PC-9 (cell line): Measurements from ENCODE around the gene FAM193B. TPM values are rescaled to one million over a fixed set of nuclear protein-coding genes. Genes with fewer than 3 reads are reported as not detected.

ENCODE experiments used
- BruUV-seq: library from RNA; stranded (reverse); fragments of 400-500 nt; replicated peaks from 2 replicates; lab custom pipeline; 2021; lab: Mats Ljungman, UMichigan
- CTCF ChIA-PET: fragments of 300-600 bp; sonication (Branson Sonifier 250); formaldehyde crosslinking; loops from one replicate; lab custom pipeline; 2022; ENCODE audit warnings: antibody characterized with exemption; lab: Charles Lee
- POLR2A ChIA-PET: fragments of 300-600 bp; sonication (Branson Sonifier 250); formaldehyde crosslinking; loops from one replicate; lab custom pipeline; 2022; ENCODE audit warnings: antibody characterized with exemption; ENCODE audit not compliant: unreplicated experiment; lab: Charles Lee
- DNase-seq, 2 experiments: peaks; one replicate each; pipeline versions ENCODE4 v3.0.0 to v3.0.0-alpha.2; 2015 to 2022; ENCODE audit warnings: mixed read lengths in 1 of 2
- H2AFZ ChIP-seq: fragments of 200-600 bp; sonication (generic); 2 replicates; pipeline ENCODE4 v1.8.1; 2017; ENCODE audit warnings: antibody characterized with exemption
- H3F3A ChIP-seq: fragments of 200-600 bp; sonication (generic); 2 replicates; pipeline ENCODE4 v1.8.1; 2017; ENCODE audit warnings: antibody characterized with exemption, mild to moderate bottlenecking, low read depth; ENCODE audit not compliant: insufficient read depth
- H3K27ac ChIP-seq: fragments of 200-600 bp; sonication (generic); 2 replicates; pipeline ENCODE4 v1.6.1; 2016; ENCODE audit warnings: mixed run types
- H3K27me3 ChIP-seq: fragments of 200-600 bp; sonication (generic); 2 replicates; pipeline ENCODE4 v1.6.1; 2016; ENCODE audit warnings: low read depth, mixed run types; ENCODE audit not compliant: insufficient read depth
- H3K36me3 ChIP-seq: fragments of 200-600 bp; sonication (generic); 2 replicates; pipeline ENCODE4 v1.6.1; 2016; ENCODE audit warnings: low read depth, mixed run types
- H3K4me1 ChIP-seq: fragments of 200-600 bp; sonication (generic); replicated peaks from 2 replicates; pipeline ENCODE4 v1.6.1; 2016; ENCODE audit warnings: mixed run types; ENCODE audit not compliant: insufficient read depth
- H3K4me2 ChIP-seq: fragments of 200-600 bp; sonication (generic); 2 replicates; pipeline ENCODE4 v1.6.1; 2017; ENCODE audit warnings: mixed run types
- H3K4me3 ChIP-seq: fragments of 200-600 bp; sonication (generic); 2 replicates; pipeline ENCODE4 v1.6.1; 2016; ENCODE audit warnings: mixed run types
- H3K79me2 ChIP-seq: fragments of 200-600 bp; sonication (generic); 2 replicates; pipeline ENCODE4 v1.6.1; 2017; ENCODE audit warnings: low read depth, mixed run types
- H3K9me2 ChIP-seq: fragments of 200-600 bp; sonication (generic); 2 replicates; pipeline ENCODE4 v1.8.1; 2017; ENCODE audit warnings: mild to moderate bottlenecking; ENCODE audit not compliant: insufficient read depth
- H3K9me3 ChIP-seq: fragments of 200-600 bp; sonication (generic); 2 replicates; pipeline ENCODE4 v1.8.1; 2016; ENCODE audit warnings: low read depth; ENCODE audit not compliant: insufficient read depth
- H4K20me1 ChIP-seq: fragments of 200-600 bp; sonication (generic); 2 replicates; pipeline ENCODE4 v1.8.1; 2017; ENCODE audit not compliant: insufficient read depth
- EZH2 ChIP-seq: fragments of 200-600 bp; sonication (generic); IDR thresholded peaks from 2 replicates; pipeline ENCODE4 v1.8.0; 2017; ENCODE audit warnings: antibody characterized with exemption, low read depth
- intact Hi-C: fragments of 100-400 bp; cut with micrococcal nuclease; formaldehyde crosslinking; loops from one replicate; pipeline ENCODE4 v1.10.0; 2022; ENCODE audit not compliant: unreplicated experiment
- total RNA-seq: library from RNA; stranded (reverse); gene quantifications from 2 replicates; pipeline ENCODE4 v1.2.3, GENCODE V29; 2021
- TF ChIP-seq, protein P1 (sequence below): fragments of 200-600 bp; sonication (generic); conservative IDR thresholded peaks from 2 replicates; pipeline ENCODE4 v1.6.1; 2017; ENCODE audit warnings: mixed run types, antibody characterized with exemption, mild to moderate bottlenecking, moderate library complexity

FAM193B gene
- total RNA-seq, 1 experiment from 2014 or later: 70.4 TPM

DNA sequence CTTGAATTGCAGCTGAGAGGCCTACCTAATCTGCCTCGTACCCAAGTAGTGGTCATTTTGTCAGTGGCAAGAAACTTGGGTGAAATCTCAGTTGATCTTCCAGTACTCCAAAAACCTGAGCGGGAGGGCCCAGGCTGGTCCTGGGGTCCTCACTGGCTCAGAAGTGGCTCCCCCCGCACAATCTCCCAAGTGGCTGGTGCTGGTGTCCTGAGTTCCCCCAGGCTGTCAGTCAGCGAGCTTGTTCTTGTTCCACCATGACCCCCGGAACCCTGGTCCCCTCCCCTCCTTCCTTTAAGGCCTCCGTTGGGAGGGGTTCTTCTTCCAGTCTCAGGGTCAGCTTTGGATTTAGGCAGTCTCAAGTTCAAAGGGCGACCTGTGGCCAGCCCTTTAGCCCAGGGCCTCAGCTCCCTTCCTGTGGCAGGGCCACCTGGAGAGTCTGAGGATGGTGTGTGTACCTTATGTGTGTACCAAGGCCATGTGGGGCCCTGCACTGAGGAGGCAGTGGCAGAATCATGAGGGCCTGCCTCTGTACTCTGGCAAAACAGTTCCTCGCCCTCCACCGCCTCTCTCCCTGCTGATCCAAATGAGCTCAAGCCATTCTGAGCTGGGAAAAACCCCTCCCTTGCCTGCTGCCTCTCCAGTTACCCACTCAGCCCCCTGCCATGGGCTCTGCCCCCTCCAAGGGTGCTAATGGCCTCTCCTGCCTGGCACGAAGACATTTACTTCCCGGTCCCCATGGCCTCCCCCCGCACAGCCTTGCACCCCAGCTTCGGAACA lies 76.5 kb downstream of the FAM193B start:
- Histone ChIP-seq H3K9me3 (no peaks in the 10 kb centered on the region), H3K36me3 (no peaks in the 10 kb centered on the region), H3F3A (peaks cover 59% of the 10 kb centered on the region), H3K4me2 (no peak overlapping the region), H2AFZ (no peak overlapping the region), H4K20me1 (no peaks in the 10 kb centered on the region), H3K9me2 (no peaks in the 10 kb centered on the region), H3K27me3 (no peaks in the 10 kb centered on the region), H3K27ac (no peak overlapping the region), H3K4me1 (no peaks in the 10 kb centered on the region), H3K79me2 (no peaks in the 10 kb centered on the region), H3K4me3 (no peak overlapping the region)
- no peak for TF ChIP-seq EZH2
- TF ChIP-seq, protein P1, sequence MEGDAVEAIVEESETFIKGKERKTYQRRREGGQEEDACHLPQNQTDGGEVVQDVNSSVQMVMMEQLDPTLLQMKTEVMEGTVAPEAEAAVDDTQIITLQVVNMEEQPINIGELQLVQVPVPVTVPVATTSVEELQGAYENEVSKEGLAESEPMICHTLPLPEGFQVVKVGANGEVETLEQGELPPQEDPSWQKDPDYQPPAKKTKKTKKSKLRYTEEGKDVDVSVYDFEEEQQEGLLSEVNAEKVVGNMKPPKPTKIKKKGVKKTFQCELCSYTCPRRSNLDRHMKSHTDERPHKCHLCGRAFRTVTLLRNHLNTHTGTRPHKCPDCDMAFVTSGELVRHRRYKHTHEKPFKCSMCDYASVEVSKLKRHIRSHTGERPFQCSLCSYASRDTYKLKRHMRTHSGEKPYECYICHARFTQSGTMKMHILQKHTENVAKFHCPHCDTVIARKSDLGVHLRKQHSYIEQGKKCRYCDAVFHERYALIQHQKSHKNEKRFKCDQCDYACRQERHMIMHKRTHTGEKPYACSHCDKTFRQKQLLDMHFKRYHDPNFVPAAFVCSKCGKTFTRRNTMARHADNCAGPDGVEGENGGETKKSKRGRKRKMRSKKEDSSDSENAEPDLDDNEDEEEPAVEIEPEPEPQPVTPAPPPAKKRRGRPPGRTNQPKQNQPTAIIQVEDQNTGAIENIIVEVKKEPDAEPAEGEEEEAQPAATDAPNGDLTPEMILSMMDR: no peak
- ChIA-PET CTCF (interaction anchor here (0.5 to 1.1 kb wide), 3 partner anchors 20 to 69 kb away, joined by 3 to 4 read pairs (median 4); no protein-coding TSS in a partner anchor), POLR2A (interaction anchor here (0.6 kb wide), 2 partner anchors 17 to 656 kb away, joined by 3 read pairs; no protein-coding TSS in a partner anchor)
- BruUV-seq: no TSS peak
- intact Hi-C loops: no loop called here
- DNase-seq: peak in 1 of 2 experiments; percentile 33

DNA sequence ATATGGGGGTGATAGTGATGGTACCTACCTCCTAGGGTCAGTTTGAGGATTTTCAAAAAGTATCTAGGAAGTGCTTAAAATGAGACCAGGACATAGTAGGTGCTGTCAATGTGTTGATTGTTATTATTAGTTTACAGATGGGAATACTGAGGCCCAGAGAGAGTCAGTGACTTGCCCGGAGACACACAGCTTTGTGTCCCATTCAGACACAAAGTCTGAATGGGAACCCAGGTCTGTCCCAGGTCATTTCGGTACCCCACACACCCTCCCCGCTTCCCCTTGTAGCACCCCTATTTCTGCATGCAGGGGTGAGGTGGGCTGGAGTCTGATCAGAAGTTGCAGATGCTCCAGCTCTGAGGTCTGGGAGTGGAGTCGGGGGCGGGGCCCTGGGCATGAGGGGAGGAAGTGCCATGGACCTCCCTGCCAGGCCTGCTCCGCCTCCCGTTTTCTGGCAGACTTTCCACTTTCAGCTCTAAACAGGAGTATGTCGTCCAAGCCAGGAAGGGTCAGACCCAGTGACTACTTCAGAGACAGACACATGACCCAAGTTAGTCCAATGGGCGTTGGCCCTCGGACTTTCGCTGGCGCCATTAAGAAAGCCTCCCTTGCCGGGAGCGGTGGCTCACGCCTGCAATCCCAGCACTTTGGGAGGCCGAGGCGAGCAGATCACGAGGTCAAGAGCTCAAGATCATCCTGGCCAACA lies 77.7 kb downstream of the FAM193B start:
- Histone ChIP-seq H4K20me1 (no peaks in the 10 kb centered on the region; the same call in 1 of the 2 replicates), H3K4me1 (peaks cover 9% of the 10 kb centered on the region), H2AFZ (no peak overlapping the region), H3K79me2 (peaks cover 9% of the 10 kb centered on the region; the same call in 1 of the 2 replicates), H3K27me3 (no peaks in the 10 kb centered on the region), H3K4me2 (no peak overlapping the region), H3K36me3 (no peaks in the 10 kb centered on the region), H3K4me3 (no peak overlapping the region), H3K27ac (no peak overlapping the region), H3F3A (peaks cover 51% of the 10 kb centered on the region), H3K9me2 (no peaks in the 10 kb centered on the region), H3K9me3 (no peaks in the 10 kb centered on the region)
- CTCF ChIA-PET: interaction anchor here (0.5 to 1.1 kb wide), 2 partner anchors 19 kb away, joined by 3 to 4 read pairs; no protein-coding TSS in a partner anchor
- TF ChIP-seq EZH2: no peak
- TF ChIP-seq, protein P1: no peak
- POLR2A ChIA-PET: interaction anchor here (0.5 to 0.7 kb wide), 2 partner anchors 14 to 21 kb away, joined by 4 to 6 read pairs; partner anchors contain the start of gene PDLIM7
- DNase-seq: peak in 1 of 2 experiments; percentile 18
- no TSS peak for BruUV-seq
- intact Hi-C loops: no loop called here

DNA sequence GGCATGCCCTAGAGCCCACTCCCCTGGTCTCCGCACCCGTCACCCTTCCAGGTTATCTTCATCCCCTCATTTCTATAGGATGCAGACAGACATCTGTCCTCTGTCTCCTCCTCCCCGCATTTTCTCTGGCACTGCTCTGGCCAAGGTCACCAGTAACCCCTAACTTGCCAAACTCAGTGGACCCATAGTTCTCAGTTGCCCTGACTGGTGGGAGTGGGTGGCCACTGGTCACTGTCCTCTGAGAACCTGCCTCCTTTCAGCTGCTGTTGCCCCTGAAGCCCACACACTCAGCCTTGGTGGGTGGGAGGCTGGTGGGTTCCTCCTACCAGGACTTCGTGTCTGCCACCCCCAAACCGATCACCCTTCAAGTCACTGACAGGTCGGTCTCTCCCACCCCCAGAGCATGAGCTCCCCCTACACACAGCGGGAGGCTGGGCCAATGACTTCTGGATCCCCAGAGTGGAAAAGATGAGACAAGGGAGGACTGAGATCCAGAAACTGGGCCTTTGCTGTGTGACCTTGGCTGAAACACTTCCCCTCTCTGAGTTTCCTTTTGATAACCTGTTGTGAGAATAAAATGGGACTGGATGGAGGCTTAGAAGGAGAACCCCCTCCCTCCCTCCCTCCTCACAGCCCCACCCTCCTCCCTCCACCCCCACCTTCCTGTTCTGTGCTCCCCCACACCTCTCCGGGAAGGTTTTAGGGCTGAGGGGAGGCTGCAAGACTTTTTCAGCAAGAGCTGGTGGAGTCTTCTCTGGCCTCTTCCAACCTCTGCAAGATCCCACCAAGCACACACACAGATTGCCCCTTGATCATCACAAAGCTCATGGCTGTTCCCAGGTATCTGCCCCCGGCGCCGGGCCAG lies 78.6 kb downstream of the FAM193B start:
- intact Hi-C loops: loop anchor here (2.0 kb wide), 1 partner anchor 19 kb away; no protein-coding TSS in a partner anchor
- peak in 1 of 2 experiments; percentile 31 for DNase-seq
- Histone ChIP-seq H3K27ac (no peak overlapping the region), H3K79me2 (peaks cover 14% of the 10 kb centered on the region; the same call in 1 of the 2 replicates), H3K4me1 (peaks cover 18% of the 10 kb centered on the region), H3K9me3 (no peaks in the 10 kb centered on the region), H3K9me2 (no peaks in the 10 kb centered on the region), H3K27me3 (no peaks in the 10 kb centered on the region), H3K4me2 (no peak overlapping the region), H3K36me3 (no peaks in the 10 kb centered on the region), H3K4me3 (no peak overlapping the region), H4K20me1 (no peaks in the 10 kb centered on the region; the same call in 1 of the 2 replicates), H2AFZ (no peak overlapping the region), H3F3A (peaks cover 51% of the 10 kb centered on the region)
- POLR2A ChIA-PET: interaction anchor here (0.5 kb wide), 1 partner anchor 13 kb away, joined by 4 read pairs; no protein-coding TSS in a partner anchor
- TF ChIP-seq, protein P1: no peak
- no peak for TF ChIP-seq EZH2
- CTCF ChIA-PET: no interaction called here
- BruUV-seq: no TSS peak
